ENCODE data around the gene IL4.

Gene IL4

GRCh38 chr5:132663771-132664695, 9.8 kb upstream of the IL4 start:
- DNase-seq (ENCODE audit: extremely low read depth, low read depth): no peak
- no peak for TF ChIP-seq CTCF (IDR thresholded peaks at IDR 0.05; ENCODE audit: low read depth, low read length)

- DNase-seq (ENCODE audit: extremely low read depth, low read depth): no peak
- TF ChIP-seq CTCF (IDR thresholded peaks at IDR 0.05; ENCODE audit: low read depth, low read length): no peak
Observed at GRCh38 chr5:132664696-132665209, 9.0 kb upstream of the IL4 start.

- no peak for TF ChIP-seq CTCF (IDR thresholded peaks at IDR 0.05; ENCODE audit: low read depth, low read length)
- DNase-seq (ENCODE audit: extremely low read depth, low read depth): no peak
Observed at GRCh38 chr5:132665574-132666080, 8.2 kb upstream of the IL4 start.

- no peak for TF ChIP-seq CTCF (IDR thresholded peaks at IDR 0.05; ENCODE audit: low read depth, low read length)
- no peak for DNase-seq (ENCODE audit: extremely low read depth, low read depth)
Observed at GRCh38 chr5:132666310-132667123, 7.3 kb upstream of the IL4 start.

- no peak for TF ChIP-seq CTCF (IDR thresholded peaks at IDR 0.05; ENCODE audit: low read depth, low read length)
Observed at GRCh38 chr5:132667309-132667708, 6.5 kb upstream of the IL4 start.

GRCh38 chr5:132667761-132668705, 5.8 kb upstream of the IL4 start:
- DNase-seq (ENCODE audit: extremely low read depth, low read depth): no peak
- TF ChIP-seq CTCF (IDR thresholded peaks at IDR 0.05; ENCODE audit: low read depth, low read length): no peak

More at GRCh38 chr5:132667309-132667708, 6.5 kb upstream of the IL4 start:
- no peak for DNase-seq (ENCODE audit: extremely low read depth, low read depth)
